ENCODE results near the gene OPCML.

OPCML gene

DNA sequence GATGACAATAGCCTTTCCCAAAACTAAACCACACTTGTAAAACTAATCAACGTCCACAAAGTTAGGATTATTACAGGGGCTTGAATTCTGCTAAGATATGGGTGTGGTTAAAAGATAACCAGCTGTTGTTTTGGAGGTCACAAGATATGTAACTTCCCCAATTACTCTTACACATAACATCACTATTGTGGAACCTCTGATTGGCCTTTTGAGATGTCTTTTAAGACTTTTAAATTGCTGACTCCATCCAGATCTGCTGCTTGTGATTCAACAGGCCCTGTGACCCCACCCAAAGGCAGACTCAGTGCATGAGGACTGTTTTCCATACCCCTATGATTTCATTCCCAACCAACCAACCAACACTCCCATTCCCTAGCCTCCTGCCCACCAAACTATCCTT, 893.9 kb downstream of the OPCML start:
- DNase-seq (ENCODE audit: low read depth) = no peak
- no peak overlapping the region for H3K4me3 ChIP-seq (ENCODE audit: control insufficient read depth, low read depth, low read length)
- no peak for TF ChIP-seq CTCF (IDR thresholded peaks at IDR 0.05; ENCODE audit: control insufficient read depth, insufficient read depth, low read depth, low read length, missing control alignments)

- H3K4me3 ChIP-seq (ENCODE audit: control insufficient read depth, low read depth, low read length) = no peak overlapping the region
- TF ChIP-seq CTCF (IDR thresholded peaks at IDR 0.05; ENCODE audit: control insufficient read depth, insufficient read depth, low read depth, low read length, missing control alignments) = no peak
- no peak for DNase-seq (ENCODE audit: low read depth)
Observed at GRCh38 chr11:132636523-132636922, 895.8 kb downstream of the OPCML start.

DNA sequence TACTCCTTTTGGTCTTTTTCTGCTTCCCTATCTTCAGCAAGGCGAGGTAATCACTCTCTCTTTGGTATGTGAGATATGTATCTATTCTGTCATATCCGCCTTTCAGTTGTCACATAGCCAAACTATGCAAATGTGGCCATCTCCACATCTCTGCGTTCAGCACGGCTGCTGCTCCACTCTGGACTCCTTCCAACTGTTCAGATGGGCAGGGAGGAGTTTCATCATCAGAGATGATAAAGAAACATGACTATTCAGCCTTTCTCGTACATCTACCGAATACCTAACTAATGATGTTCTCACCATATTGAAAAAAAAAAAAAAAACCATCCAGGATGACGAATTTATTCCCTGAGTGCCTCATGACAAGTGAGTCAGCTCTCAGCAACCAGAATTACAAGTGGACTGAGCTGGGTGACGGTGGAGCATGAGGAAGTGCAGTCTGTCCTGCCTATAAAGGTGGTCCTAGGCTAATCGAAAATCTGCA, 899.6 kb downstream of the OPCML start:
- peak; percentile 86 for DNase-seq (ENCODE audit: low read depth)
- no peak for TF ChIP-seq CTCF (IDR thresholded peaks at IDR 0.05; ENCODE audit: control insufficient read depth, insufficient read depth, low read depth, low read length, missing control alignments)
- no peak overlapping the region for H3K4me3 ChIP-seq (ENCODE audit: control insufficient read depth, low read depth, low read length)

GRCh38 chr11:132631989-132632388, 900.3 kb downstream of the OPCML start:
- no peak overlapping the region for H3K4me3 ChIP-seq (ENCODE audit: control insufficient read depth, low read depth, low read length)
- no peak for DNase-seq (ENCODE audit: low read depth)

GRCh38 chr11:132627981-132628380, 904.3 kb downstream of the OPCML start:
- no peak for TF ChIP-seq CTCF (IDR thresholded peaks at IDR 0.05; ENCODE audit: control insufficient read depth, insufficient read depth, low read depth, low read length, missing control alignments)
- DNase-seq (ENCODE audit: low read depth) = no peak
- H3K4me3 ChIP-seq (ENCODE audit: control insufficient read depth, low read depth, low read length) = no peak overlapping the region

More at GRCh38 chr11:132631989-132632388, 900.3 kb downstream of the OPCML start:
- no peak for TF ChIP-seq CTCF (IDR thresholded peaks at IDR 0.05; ENCODE audit: control insufficient read depth, insufficient read depth, low read depth, low read length, missing control alignments)

DNA sequence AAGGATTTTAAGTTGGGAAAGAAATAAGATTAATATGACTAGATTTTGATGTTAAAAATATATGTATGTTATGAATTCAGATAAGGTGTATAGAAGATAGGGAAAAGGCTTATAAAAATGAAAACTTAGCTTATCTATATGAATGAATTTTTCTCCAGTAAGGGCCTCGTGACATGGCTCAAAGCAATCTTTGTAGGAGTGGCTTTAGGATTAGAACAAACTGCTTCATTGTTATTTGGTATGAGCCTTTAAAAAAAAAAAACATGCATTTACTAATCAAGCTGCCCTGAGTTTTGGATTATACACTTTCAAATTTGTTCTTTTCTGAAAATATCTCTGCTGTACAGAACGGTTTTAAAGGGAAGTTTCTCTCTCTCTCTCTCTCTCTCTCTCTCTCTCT, 905.9 kb downstream of the OPCML start:
- no peak for DNase-seq (ENCODE audit: low read depth)
- TF ChIP-seq CTCF (IDR thresholded peaks at IDR 0.05; ENCODE audit: control insufficient read depth, insufficient read depth, low read depth, low read length, missing control alignments) = no peak

DNA sequence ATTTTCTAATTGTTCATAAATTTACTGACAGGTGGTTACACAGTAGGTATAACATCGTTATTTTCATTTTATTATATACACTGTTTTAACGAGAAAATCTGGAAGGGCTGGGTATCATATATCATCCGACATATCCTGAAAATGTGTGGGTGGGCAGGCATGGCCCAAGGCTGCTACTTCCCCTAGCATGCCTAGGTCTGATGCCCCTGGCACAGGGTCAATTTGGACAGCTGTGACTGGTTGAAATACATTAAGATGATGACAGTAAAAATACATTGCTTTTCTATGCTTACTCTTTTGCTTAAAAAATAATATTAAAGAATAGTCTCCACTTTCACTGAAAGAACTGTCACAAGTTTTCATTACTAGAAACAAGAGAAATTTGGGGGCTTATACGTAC, 908.8 kb downstream of the OPCML start:
- no peak for DNase-seq (ENCODE audit: low read depth)
- H3K4me3 ChIP-seq (ENCODE audit: control insufficient read depth, low read depth, low read length) = no peak overlapping the region
- no peak for TF ChIP-seq CTCF (IDR thresholded peaks at IDR 0.05; ENCODE audit: control insufficient read depth, insufficient read depth, low read depth, low read length, missing control alignments)

More for the DNA sequence above, 905.9 kb downstream of the OPCML start:
- no peak overlapping the region for H3K4me3 ChIP-seq (ENCODE audit: control insufficient read depth, low read depth, low read length)

All from AG09309 (cell line).